ENCODE results near the gene TRAF4. TPM values are rescaled to one million over a fixed set of nuclear protein-coding genes. Genes with fewer than 3 reads are reported as not detected.

The TRAF4 gene
- total and polyA plus RNA-seq, 9 of the 15 experiments (the other 6 are each of a cell fraction or from before 2014, with no cell fraction given) = 2.4 to 147 (median 72.4) TPM

GRCh38 chr17:28744972-28745785 lies 1.4 kb downstream of the TRAF4 start (continued):
- 0 out of 2 replicates have a peak, but pooled peaks have one; percentile 34 for TF ChIP-seq ZNF740 (CRISPR knock-in tag; IDR thresholded peaks at IDR 0.05)
- TF ChIP-seq ZNF740 (tag; IDR thresholded peaks at IDR 0.05) = no peak
- TF ChIP-seq PTRF (tag; IDR thresholded peaks at IDR 0.05) = no peak
- 0 out of 2 replicates have a peak, but pooled peaks have one; percentile 62 for TF ChIP-seq CBFB (CRISPR knock-in tag; IDR thresholded peaks at IDR 0.05)
- peak; percentile 67 for TF ChIP-seq SAP30 (IDR thresholded peaks at IDR 0.05; ENCODE audit: borderline replicate concordance, insufficient read depth, low read depth, low read length, poor library complexity, severe bottlenecking)
- TF ChIP-seq ZEB2 (IDR thresholded peaks at IDR 0.05) = no peak
- no peak for TF ChIP-seq CBFA2T2 (conservative IDR thresholded peaks at IDR 0.05)
- peak; percentile 41; the same call in 1 of the 2 replicates for TF ChIP-seq PML (IDR thresholded peaks at IDR 0.05; ENCODE audit: low read length)
- no peak; a peak in 1 of 4 replicates for TF ChIP-seq KDM1A (IDR thresholded peaks at IDR 0.05)
- TF ChIP-seq POLR2AphosphoS2 (IDR thresholded peaks at IDR 0.05; ENCODE audit: low read length) = no peak
- no peak for TF ChIP-seq PPARD (CRISPR knock-in tag; IDR thresholded peaks at IDR 0.05)
- peak in 1 of 3 experiments; percentile 51 for TF ChIP-seq YY1 (IDR thresholded peaks at IDR 0.05; ENCODE audit: borderline replicate concordance in 1 of 3, control insufficient read depth in 1 of 3, extremely low read depth in 1 of 3, insufficient read depth in 3 of 3, insufficient read length in 1 of 3, insufficient replicate concordance in 2 of 3, low read depth in 1 of 3, low read length in 2 of 3)
- peak; percentile 81; the same call in 1 of the 2 replicates for TF ChIP-seq PHF21A (IDR thresholded peaks at IDR 0.05; ENCODE audit: borderline replicate concordance, low read depth)
- TF ChIP-seq ZNF717 (CRISPR knock-in tag; IDR thresholded peaks at IDR 0.05) = no peak
- TF ChIP-seq ZNF232 (CRISPR knock-in tag; IDR thresholded peaks at IDR 0.05) = no peak
- TF ChIP-seq KLF6 (CRISPR knock-in tag; IDR thresholded peaks at IDR 0.05; ENCODE audit: borderline replicate concordance) = no peak
- TF ChIP-seq CC2D1A (IDR thresholded peaks at IDR 0.05) = no peak
- 0 out of 2 replicates have a peak, but pooled peaks have one; percentile 5 for TF ChIP-seq PREB (CRISPR knock-in tag; IDR thresholded peaks at IDR 0.05)
- no peak for TF ChIP-seq ARNT (IDR thresholded peaks at IDR 0.05)
- peak; percentile 85 for TF ChIP-seq CHD1 (IDR thresholded peaks at IDR 0.05; ENCODE audit: low read length)
- TF ChIP-seq NCOA4 (IDR thresholded peaks at IDR 0.05; ENCODE audit: partially characterized antibody) = no peak
- TF ChIP-seq PCBP1 (IDR thresholded peaks at IDR 0.05; ENCODE audit: low read depth, low read length, poor library complexity, severe bottlenecking) = peak; percentile 16
- TF ChIP-seq RBM22 (IDR thresholded peaks at IDR 0.05; ENCODE audit: low read depth, low read length, poor library complexity, severe bottlenecking) = peak; percentile 65
- TF ChIP-seq ZNF134 (CRISPR knock-in tag; conservative IDR thresholded peaks at IDR 0.05) = no peak
- no peak for TF ChIP-seq LCOR (CRISPR knock-in tag; IDR thresholded peaks at IDR 0.05)
- no peak for TF ChIP-seq ERF (CRISPR knock-in tag; IDR thresholded peaks at IDR 0.05)
- 0 out of 4 replicates have a peak, but pooled peaks of 1 of the 2 experiments have one; percentile 19 for TF ChIP-seq KDM4B (IDR thresholded peaks at IDR 0.05; ENCODE audit: borderline replicate concordance in 2 of 2, low read depth in 1 of 2)
- TF ChIP-seq FOXK2 (conservative IDR thresholded peaks at IDR 0.05 in 1 of 2, IDR thresholded peaks at IDR 0.05 in 1 of 2; ENCODE audit: low read depth in 2 of 2) = no peak

Measured in K562 (cell line).